HG03457 (cell line): ENCODE measurements around the gene ASIP.
"Not testable (repeated sequence)": the region's sequence is repeated elsewhere in the genome, so short reads cannot be mapped to it uniquely, and the experiment has no call there.

ENCODE experiments used
- ATAC-seq: cut with Tn5 transposase; IDR thresholded peaks from one replicate; pipeline ENCODE4 v1.9.1; 2021; ENCODE audit warnings: moderate number of reproducible peaks; ENCODE audit not compliant: unreplicated experiment

The ASIP gene

DNA sequence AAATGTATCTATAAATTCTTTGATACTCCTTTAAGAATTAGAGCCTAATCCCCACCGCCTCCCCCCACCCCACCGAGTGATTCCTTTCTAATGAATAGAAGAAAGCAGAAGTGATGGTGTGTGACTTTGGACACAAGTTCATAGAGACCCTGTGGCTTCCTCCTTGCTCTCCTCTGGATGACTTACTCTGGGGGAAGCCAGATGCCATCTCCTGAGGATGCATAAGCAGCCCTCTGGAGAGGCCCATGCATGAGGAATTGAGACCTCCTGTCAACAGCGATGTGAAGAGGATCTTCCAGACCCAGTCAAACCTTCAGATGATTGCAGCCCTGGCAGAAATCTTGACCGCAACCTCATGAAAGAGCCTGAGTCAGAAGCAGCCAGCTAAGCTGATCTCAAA lies 40.8 kb downstream of the ASIP start:
- no peak for ATAC-seq

DNA sequence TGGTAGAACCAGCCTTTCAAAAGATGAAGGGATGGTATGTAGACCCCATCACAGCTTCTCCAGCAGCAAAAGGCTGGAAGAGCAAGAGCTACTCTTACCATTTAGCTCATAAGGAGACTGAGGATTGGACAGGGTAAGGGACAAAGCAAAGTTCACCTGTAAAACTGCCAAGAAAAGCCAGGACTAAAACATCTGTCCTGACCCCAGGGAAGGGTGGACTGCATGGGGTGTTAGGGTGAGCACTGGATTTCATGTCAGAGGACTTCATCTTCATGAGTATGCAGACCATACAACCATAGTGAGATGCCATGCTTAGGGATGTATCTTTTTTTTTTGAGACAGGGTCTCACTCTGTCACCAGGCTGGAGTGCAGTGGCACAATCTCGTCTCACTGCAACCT lies 42.6 kb downstream of the ASIP start:
- no peak for ATAC-seq

DNA sequence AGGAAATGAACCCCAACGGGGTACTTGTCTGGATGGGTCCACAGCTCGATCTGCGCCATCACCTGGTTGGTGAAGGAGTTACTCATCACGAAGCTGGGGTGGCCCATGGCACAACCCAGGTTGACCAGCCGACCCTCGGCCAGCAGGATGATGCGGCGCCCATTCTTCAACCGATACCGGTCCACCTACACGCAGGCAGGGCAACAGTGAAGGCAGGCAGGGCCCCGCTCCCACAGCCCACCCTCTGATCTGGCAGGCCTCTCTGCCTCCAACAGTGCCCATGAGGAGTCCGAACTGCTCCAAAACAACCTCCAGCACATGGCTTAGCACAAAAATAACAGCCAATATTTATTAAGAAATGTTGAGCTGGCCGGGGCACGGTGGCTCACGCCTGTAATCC lies 44.2 kb downstream of the ASIP start:
- no peak for ATAC-seq

DNA sequence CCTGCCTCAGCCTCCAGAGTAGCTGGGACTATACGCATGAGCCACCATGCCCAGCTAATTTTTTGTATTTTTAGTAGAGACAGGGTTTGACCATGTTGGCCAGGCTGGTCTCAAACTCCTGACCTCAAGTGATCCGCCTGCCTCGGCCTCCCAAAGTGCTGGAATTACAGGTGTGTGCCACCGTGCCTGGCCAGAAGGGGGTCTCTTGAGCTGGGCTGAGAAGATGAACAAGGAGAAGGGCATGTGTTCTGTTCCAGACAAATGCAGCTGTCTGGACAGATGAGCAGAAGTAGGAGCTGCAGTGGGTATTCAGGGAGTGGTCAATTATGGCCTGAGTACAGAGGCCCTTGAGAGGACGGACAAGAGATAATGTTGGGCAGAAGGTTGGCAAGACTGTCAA lies 46.3 kb downstream of the ASIP start:
- ATAC-seq = not testable (repeated sequence)

DNA sequence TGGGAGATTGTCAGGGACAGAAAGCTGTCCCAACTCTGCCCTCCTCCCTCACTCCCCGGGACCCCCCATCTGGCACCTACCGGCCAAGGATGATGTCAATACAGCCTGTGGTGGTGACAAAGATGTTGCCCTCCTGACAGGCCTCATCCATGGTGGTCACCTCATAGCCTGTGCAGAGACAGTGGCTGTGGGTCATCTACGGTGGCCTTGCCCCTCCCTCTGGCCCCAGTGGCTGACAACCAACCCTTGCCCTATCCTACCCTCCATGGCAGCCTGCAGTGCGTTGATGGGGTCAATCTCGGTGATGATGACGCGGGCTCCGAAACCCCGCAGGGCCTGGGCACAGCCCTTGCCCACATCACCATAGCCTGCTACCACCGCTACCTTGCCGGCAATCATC lies 49.2 kb downstream of the ASIP start:
- ATAC-seq = no peak

DNA sequence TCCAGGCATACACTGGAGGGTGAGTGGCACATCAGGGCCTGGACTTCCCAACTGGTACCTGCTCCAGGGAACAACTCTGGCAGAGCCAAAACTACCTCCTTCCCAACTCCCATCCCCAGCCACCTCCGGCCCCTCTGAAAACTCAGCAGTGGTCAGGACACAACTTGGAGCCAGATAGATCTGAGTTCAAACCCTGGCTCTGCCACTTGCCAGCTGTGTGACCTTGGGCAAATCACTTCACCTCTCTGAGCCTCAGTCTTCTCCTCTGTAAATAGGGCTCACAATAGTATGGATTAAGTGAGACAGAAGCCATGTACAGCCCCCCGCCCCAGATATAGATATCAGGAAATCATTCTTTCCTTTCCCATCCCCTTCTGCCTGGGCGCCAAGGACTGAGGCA lies 51.3 kb downstream of the ASIP start:
- no peak for ATAC-seq

DNA sequence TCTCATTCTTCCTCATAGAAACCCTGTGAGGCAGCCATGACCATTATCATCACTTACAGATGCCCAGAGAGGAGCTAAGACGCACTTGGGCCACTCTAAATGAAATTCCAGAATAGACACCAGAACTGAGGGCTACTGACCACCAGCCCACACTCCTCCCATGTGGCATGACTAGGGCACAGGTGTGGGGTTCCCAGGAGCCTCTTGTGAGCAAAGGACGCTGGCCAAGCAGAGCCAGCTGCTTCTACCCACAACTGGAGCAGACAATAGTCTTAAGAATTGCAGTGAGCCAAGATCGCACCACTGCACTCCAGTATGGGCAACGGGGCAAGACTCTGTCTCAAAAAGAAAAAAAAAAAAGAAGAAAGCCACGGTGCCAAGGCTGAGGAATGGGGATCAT lies 51.9 kb downstream of the ASIP start:
- no peak for ATAC-seq

DNA sequence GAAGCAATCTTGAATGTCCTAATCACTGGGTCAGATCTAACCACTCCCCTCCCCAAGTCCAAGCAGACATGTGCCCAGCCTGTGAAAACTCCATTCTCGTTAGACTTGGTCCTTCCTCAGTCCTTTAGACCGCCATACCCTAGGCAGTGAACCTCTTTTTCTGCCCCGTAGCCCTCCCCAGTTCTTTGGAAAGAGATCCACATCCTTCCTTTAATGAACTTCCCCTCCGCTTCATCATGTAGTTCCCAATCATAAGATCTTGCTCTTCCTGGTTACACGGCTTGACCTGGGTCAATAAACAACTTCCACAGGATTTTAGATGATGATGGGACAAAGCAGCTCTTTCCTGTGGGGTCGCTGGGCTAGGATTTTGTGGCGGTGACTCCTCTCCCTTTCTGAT lies 52.4 kb downstream of the ASIP start:
- ATAC-seq = no peak

DNA sequence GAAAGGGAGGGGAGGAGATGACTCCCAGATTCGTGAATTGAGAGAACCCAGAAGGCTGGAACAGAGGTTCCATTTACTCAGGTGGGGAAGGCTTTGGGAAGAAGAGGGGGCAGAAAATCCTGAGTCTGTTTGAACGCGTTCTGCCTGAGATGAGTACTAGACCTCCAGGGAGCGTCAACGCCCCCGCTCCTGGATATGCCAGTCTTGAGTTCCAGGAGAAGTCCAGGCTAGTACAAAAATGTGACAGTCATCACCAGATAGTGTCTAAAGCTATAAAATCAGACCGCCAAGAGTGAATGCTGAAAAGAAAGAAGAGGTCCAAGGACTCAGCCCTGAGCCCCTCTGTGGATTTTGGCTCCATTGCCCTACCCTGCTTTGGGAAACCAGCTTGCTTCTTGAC lies 53.3 kb downstream of the ASIP start:
- no peak for ATAC-seq

DNA sequence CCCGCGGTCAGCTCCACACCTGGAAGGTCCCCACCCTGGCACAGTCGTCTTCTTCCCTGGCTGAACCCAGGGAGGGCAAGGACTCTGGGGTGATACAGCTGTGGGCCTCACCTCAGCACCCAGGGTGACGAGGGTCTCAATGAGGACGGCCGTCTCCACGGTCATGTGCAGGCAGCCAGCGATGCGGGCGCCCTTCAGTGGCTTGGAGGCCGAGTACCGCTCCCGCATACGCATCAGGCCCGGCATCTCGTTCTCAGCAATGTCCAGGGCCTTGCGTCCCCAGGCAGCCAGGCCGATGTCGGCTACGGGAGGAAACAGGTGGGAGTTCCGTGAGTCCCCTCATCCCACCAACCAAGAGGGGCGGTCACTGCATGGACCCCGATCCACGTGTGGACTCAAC lies 54.1 kb downstream of the ASIP start:
- ATAC-seq = no peak

DNA sequence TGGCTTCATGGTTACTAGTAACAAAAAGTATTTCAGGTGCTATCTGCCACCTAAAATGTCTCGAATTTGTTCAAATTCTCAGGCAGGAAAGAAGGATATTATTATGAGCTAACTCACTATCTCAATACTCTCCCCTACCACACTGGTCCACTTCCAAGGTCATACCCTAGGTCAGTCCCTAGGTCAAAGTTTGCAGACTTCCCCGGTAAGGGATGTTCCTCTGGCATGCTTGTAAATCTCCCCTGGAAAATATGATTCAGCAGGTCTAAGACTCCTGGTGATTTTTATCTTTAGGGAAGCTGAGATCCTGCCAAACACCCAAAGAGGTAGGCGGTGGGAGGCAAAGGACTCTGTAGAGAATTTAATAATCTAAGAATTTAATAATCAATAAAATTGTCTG lies 55.2 kb downstream of the ASIP start:
- no peak for ATAC-seq

DNA sequence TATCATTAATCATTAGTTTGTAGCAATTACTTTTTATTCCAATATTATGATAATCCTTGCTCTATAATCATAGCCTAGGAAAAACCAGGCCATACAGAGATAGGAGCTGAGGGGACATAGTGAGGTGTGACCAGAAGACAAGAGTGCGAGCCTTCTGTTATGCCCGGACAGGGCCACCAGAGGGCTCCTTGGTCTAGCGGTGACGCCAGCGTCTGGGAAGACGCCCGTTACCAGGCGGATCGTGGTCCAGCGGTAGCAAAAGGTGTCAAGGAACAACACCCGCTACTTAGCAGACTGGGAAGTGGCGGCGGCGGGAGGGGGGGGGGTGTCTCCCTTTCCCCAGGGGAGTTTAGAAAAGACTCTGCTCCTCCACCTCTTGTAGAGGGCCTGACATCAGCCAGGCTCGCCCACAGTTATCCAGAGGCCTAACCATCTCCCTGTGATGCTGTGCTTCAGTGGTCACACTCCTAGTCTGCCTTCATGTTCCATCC lies 57.1 kb downstream of the ASIP start:
- ATAC-seq = not testable (repeated sequence)

DNA sequence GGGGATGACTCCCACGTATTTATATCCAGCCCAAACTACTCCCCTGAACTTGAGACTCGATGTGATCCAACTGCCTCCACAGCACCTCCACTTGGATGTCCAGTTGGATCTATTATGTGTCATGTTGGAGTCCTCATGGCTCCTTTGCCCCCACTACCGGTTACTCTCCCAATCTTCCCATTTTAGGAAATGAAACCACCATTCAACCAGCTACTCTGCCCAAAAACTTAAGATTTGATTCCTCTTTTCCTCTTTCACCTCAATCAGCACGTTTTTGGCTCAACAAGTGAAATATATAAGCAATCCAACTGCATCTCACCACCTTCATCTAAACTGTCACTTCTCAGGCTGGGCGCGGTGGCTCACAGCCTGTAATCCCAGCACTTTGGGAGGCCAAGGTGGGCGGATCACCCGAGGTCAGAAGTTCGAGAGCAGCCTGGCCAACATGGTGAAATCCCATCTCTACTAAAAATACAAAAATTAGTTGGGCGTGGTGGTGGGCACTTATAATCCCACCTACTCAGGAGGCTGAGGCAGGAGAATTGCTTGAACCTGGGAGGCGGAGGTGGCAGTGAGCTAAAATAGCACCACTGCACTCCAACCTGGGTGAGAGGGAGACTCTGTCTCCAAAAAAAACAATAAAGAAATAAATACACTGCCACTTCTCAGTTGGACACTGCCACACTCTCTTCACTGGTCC lies 58.5 kb downstream of the ASIP start:
- ATAC-seq = no peak

DNA sequence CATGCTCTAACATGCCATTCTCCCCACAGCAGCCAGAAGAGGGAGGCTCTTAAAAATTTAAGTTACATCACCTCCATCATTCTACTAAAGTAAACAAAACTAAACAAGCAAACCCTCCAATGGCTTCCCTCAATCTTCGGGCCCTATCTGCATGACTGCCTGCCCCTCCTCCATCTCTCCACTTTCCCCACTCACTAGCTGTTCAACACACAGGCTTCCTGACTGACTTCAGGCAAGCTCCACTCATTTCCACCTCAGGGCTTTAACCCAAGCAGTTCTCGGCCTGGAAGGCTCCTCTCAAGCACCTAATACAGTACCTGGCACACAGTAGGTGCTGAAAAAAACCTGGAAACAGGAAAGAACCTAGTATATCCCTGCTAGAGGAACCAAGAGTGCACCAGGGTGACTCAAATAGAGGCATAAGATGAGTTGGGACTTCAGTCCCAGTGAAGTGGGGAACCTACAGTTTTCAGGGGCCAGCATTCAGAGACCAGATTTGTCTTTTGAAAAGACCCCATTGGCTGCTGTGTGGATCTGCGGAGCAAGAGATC lies 59.1 kb downstream of the ASIP start:
- no peak for ATAC-seq

DNA sequence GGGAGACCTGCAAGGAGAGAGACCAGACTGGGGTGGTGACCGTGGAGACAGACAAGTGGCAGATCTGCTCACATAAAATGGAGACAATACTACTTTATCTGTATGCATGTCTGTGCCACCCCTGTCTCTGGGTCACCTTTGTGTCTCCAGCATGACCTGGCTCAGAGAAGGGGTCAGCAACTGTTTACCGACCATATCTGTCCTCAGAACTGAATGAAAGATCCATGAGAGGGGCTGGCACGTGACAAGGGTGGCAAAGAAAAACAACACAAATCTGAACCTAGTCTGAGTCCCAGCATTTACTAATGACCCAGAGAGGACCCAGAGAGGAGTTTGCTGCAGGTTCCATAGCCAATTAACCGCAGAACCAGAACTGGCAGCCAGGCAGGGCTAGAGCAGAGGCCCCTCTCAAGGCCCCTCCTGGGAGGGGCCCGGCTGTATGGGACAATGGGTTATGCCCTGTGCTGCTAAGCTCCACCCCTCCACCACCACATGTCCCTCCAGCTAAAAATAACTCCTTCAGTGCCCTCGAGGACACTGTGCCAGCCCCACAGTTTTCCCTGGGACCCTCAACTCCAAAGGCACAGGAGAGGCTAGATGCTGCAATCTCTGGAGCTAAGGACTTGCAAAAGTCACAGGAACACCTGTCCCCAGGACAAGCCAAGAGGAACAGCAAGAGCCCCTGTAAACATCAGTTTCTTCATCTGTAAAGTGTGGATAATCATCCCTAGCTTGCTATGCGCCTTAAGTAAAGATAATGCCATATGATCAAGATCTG lies 59.8 kb downstream of the ASIP start:
- ATAC-seq = no peak

DNA sequence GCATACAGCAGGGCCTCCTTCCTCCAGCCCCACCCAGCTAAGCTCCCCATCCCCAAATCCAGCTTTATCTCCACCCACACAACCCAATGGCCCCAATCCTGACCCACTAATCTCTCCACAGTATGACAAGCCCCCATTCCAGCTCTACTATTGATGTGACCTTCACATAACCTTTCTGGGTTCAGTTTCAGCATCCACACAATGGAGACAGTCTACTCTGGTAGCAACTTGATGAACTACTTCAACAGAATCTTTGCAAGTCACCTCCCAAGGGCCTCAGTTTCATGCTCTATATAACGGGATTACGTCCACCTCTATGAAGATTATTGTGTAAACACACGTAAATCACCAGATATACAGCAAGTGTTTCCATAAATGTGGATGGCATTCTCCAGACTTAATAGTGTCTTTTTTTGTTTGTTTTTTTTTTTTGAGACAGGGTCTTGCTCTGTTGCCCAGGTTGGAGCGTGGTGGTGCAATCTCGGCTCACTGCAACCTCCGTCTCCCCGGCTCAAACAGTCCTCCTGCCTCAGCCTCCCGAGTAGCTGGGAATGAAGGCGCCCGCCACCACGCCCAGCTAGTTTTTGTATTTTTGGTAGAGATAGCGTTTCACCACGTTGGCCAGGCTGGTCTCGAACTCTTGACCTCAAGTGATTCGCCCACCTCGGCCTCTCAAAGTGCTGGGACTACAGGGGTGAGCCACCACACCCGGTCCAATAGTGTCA lies 60.5 kb downstream of the ASIP start:
- no peak for ATAC-seq

DNA sequence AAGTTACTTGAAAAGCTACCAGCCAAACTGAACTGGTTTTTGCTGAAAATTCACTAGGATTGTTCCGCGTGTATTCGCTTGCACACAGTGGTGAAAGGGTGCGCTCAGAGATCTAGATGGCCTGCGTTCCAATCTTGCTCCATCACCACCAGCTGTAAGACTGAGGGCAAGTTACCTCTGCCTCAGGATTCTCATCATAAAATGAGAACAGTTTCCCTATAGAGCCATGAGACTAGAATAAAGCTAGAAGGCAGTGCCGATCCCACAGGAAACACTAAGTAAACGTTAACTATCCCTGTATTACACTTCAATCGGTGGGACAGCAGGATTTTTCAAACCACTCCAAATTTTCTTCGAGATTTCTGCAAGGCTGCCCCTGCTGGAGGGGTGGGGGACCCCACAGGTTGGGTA lies 61.1 kb downstream of the ASIP start:
- ATAC-seq = no peak

DNA sequence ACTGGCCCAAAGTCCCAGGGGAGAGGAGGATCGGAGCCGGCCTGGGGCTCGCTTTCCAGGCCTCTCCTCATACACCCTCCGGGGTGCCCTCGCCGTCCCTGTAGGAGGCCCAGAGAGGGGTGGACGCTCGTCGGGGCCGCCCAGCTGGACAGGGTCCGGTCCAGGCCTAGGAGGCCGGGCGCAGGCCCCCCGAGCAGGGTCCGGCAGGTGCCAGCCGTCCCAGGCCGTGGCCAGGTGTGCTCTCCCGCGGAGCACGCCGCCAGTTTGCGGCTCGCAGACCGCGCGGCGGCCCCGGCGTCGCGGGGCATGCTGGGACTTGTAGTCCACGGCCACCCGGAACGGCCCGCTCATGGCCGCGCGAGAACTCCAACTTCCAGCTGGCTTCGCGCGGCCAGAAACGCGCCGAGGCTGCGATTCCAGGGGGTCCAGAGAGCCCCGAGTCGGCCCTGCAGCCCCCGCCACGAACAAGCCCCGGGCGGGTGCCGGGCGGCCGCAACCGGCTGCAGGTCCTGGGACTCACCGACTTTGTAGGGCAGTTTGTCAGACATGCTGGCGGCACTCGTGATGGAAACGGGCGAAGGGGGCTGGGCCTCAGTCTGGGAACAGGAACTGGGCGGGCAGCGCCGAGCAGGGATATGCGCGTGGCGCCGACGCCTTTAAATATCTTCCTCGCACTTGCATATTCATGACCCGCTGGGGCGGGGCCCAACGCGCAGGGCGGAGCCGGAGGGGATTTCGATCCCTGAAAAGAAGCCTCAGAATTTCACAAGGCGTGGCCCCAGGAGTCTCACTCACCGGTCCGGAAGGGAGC lies 61.7 kb downstream of the ASIP start, which contains the start of gene AHCY:
TSS of gene AHCY (minus strand) at position 633 of the 811 bp plus-strand sequence. CDS start at position 548, 85 bp downstream.
- ATAC-seq = peak; percentile 84

DNA sequence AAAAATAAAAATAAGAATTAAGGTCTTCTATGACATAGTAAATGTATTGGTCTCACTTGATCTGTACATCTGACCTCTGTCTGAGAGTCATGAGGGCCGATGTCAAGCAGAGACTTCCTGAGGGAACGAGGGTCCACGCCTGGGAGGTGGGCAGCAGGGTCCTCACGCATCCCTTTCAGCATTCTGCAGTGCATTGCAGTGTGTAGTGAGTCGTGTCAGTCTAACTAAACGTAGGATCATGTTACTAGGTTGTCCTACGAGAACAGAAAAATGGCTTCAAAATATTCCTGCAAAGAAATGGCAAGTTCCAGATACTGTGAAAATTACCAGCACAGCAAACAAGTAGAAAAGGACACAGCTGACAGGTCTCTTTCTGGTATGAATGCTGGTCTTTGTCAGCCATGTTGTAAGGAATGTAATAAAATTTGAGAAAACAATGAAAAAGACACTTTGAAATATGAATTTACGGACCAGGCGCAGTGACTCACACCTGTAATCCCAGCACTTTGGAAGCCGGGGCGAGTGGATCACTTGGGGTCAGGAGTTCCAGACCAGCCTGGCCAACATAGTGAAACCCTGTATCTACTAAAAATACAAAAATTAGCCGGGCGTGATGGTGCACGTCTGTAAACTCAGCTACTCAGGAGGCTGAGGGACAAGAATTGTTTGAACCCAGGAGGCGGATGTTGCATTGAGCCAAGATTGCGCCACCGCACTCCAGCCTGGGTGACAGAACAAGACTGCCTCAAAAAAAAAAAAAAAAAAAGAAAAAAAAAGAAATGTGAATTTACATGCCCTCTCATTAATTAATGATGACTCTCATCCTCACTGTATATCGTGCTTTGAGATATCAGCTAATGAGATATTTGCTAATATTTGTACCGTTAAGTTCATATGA lies 64.4 kb downstream of the ASIP start:
- ATAC-seq = no peak

DNA sequence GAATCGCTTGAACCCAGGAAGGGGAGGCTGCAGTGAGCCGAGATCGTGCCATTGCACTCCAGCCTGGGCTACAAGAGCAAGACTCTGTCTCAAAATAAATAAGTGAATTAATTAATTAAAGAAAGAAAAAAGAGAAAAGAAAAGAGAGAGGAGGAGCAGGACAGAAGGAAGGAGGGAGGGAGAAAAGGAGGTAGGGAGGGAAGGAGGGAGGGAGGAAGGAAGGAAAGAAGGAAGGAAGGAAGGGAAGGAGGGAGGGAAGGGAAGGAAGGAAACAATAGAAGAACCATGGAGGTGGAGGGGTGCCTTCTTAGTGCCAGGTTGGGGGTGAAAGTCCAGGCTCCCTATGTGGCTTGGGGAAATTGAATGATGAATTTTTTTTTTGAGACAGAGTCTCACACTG lies 68.5 kb downstream of the ASIP start:
- ATAC-seq = no peak
